Activated CD4-positive, CD25-positive, alpha-beta regulatory T cell treated with anti-CD3 and anti-CD28 coated beads, Interleukin-2, amount 50 U/mL, for 24 hours (primary cell): Measurements from ENCODE around the gene BIN2.
"Not testable (repeated sequence)": the region's sequence is repeated elsewhere in the genome, so short reads cannot be mapped to it uniquely, and the experiment has no call there.

Experiments used
- ATAC-seq, 2 donors: fragments of 150-1000 bp; cut with Tn5 transposase; one replicate each; pipeline ENCODE4 v1.10.0; 2021; ENCODE audit warnings: mild to moderate bottlenecking in 1 of 2, moderate library complexity in 1 of 2

Gene BIN2

DNA sequence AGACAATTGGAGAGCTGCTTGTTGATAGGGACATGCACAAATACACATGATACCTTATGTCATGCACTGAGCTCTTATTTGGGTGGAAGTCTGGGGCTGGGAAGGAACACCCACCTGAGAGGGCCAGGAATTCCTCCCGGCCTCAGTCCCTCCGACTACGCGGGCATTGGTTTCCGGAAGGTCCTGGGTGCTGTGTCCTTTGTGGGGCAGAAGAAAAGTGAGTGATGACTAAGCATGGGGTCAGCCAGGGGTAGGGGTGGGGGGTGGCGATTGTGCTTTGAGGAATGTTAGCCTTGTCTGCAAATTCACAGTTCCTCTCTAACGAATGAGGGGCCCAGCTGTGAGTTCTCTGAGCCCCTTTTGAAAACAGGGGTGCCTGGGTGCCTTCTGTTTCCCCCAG is 21.7 kb upstream of the BIN2 start:
- no peak for ATAC-seq

DNA sequence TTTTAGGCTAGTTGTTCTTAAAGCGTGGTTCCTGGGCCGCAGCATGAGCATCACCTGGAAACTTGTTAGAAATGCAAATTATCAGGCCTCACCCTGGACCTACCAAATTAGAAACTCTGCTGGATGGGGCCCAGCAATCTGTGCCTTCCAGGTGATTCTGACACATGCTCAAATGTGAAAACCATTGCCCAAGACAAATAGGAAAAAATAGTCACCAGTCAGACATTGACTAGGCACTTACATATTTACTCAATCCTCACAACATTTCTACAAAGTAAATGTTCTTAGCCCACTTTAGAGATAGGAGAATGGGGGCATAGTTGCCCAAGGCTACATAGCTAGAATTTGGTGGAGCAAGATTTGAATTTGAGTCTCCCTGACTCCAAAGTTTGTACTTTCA is 19.2 kb upstream of the BIN2 start:
- peak in 1 of 2 donors; percentile 25 for ATAC-seq

DNA sequence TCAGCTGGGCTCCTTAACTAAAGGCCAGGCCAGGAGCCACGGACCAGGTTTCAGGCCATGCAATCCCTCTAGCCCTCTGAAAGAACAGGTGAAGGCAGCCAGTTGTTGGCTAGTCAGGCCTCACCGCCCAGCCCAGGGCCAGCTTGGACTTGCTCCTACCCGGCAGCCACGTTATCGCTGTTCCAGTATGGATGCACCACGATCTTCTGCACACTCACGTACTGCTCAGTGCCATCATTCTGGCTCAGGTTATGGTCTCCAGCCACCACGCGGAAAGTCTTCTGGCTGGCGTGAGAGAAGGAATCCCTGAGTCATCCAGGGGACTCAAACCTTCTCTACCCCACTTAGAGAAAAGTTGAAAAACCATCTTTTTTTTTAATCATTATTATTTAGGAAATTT is 18.4 kb upstream of the BIN2 start:
- ATAC-seq = no peak

DNA sequence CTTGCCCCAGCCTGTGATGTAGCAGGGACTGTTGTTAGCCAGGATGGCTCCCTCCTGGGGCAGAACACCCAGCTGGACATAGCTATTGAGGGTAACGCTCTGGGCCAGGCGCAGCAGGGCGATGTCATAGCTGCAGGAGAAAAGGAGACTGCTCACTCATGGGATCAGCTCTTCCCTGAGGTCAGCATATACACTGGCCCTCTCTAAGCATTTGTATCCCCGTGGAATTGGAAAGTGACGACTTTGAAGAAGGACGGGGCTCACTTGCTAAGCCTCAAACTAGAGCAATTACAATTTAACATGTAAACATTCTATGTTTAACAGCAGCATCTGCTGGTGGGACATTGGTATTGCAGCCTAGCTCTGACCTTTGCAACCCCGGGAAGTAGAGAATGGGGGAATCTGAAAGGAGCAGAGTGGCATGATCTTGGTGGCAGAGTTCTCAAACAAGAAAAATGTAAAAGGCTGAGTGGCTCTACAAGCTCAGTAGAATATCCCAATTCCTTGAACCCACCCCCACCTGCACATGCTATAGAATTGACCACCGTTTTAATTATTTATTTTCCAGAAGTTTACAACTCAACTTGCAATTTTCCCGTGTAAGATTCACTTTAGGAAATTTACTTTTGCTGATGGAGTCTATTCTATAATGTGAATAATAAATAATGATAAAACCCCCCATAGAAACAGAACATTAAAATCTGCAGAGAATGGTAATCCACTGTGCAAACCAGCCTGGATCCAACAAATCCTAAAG is 17.5 kb upstream of the BIN2 start:
- peak; percentile 77 to 83 for ATAC-seq

DNA sequence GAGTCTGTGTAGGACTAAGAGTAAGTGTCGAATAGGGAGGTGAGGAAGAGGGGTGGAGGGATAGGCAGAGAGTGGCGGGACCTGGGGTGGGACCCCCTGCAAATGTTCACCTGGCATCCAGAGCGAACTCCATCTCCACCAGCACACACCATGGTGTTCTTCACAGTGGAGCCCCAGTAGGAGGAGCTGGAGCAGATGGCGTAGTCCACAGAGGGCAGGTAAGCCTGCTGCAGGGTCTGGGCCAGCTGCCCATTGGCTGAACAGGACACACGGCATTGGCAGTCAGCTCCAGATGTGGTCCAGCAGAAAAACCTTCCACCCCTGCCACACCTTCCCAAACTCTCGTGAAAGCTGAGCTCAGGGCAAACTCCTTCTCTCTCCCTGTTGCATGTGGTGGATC is 15.8 kb upstream of the BIN2 start:
- ATAC-seq = no peak

DNA sequence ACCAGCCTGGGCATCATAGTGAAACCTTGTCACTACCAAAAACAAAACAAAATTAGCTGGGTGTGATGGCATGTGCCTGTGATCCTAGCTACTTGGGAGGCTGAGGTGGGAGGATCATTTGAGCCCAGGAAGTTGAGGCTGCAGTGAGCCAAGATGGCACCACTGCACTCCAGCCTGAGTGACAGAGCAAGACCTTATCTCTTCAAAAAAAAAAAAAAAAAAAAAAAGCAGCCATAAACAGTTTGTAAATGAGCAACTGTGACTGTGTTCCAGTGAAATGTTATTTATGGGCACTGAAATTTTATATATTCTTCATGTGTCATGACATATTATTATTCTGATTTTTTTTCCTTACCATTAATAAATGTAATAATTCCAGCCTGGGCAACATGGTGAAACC is 13.4 kb upstream of the BIN2 start:
- not testable (repeated sequence) for ATAC-seq

DNA sequence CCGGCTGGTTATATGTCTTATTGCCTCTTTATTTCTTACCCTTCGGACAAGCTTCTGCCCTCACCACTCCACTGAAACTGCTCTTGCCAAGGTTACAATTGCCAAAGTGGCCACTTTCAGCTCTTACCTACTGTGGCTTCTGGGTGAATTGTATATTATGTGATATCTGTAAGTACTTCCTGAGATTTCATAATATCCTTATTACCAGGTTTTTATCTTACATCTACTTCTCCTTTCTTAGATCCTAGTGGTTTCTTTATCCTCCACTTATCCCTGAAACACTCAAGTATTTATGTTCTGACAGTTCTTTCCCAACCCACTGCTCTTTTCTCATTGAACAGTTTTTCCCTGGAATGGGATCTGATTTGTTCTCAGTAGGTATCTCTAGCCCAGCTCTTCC is 12.0 kb upstream of the BIN2 start:
- ATAC-seq = no peak

DNA sequence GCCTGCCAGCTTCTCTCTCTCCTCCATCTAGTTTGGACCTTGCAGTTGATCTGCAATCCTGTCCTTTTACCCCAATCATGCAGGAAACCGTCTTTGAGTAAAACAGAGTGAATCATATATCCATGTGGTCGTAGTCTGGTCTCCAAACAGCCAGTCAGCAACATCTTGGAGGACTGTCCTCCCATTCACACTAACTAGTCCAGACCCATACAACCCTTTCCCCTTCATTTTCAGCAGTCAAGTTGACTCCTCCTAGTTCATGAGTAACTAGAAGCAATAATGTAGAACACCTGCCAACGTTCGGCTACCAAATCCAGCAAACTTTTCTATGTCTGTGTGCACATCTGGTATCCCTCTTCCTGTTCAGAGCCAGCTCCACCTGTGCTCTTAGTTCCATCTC is 10.8 kb upstream of the BIN2 start:
- ATAC-seq = no peak

DNA sequence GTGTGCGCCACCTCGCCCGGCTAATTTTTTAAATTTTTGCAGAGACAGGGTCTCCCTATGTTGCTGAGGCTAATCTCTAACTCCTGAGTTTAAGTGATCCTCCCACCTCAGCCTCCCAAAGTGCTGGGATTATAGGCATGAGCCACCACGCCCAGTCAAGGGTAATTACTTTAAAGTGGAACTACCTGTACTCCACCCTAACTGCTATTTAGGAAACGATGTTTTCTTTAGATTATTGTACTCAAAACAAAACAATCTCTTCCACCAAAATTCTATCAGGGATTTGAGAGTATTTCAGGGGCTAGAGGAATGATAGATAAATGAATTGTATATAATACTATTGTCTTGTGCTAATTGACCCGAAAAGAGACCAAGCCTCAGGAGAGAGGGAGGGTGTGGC is 9.6 kb upstream of the BIN2 start:
- no peak for ATAC-seq

DNA sequence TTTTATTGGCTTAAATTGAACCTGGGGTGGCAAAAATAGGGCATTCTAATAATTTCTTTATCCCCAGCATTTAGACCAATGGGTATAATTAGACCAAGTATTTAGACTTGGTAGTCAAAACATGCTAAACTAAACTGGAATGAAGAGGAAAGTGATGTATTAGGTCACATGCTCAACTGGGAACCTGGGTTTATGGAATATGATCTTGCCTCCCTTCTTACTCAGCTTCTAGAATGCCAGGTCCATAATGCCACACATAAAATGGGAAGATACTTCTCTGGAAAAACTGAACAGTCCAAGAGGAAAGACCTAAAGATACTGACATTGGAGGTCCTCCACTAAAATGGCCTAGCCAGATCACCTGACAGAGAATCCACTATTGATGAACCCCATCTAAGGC is 6.2 kb upstream of the BIN2 start:
- ATAC-seq = no peak

DNA sequence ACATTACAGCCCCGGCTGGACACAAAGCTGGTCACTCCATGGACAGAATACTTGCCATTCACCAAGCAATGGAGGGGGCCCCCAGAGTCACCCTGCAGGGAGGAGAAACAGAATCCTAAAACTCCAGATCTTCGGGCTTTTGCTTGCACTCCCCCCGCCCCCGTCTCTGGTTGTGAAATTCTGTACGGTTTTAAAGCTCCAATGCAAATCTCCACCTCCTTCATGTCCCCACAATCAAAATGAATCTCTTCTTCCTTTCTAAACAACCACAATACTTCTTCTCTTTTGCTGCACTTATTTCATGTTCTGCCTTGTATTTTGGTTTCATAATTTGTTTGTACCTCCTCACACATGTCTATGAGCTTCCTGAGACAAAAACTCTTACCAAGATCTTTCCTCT is 5.8 kb upstream of the BIN2 start:
- ATAC-seq = no peak

DNA sequence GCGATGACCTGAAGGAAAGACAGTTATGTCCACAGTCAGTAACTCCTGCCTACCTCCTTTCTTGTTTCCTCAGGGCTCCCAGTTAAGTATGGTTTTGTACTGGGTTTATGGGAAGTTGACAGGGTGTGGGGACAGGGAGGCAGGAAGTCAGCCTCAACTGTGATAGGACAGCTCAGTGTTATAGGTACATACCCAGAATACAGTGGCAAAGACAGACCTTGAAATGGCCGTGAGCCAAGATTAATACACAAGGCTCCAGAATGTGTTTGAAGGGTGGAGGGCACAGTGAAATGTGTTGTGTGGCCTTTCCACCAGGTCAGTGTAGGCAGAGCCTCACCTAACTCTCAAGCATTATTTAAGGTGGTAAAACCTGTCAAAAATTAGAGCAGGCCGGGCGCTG is 4.6 kb upstream of the BIN2 start:
- ATAC-seq = no peak

DNA sequence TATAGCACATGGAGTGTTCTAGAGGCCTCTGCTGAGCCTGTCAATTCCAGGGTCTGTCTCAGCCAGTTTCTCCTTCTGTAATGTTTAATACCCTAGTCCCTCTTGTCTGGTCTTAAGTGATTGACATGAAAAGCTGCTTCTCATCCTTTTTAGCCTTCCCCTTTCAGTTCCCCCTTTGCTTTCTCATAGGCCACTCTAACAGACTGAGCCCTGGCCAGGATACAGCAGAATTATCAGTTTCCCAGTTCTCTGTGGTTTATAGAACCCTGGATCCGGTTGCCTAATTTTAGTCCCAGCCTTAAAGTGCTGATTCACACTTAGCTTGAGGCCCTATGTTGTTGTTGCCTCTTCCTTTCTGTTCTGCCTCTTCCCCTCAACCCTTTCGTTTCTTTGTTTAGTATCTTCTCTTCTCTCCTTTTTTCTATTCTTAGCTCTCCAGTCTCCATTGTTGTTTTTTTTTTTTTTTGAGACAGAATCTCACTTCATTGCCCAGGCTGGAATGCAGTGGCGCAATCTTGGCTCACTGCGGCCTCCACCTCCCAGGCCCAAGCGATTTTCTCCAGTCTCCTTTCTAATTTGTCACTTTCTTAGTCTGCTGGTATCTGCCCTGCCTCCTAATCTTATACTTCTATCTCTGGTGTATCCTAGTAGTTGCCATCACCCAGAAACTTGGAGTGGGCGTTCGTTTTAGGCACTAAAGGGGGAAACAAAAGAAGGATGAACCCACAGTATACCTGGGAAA is 2.9 kb upstream of the BIN2 start:
- ATAC-seq = peak; percentile 18 to 34

DNA sequence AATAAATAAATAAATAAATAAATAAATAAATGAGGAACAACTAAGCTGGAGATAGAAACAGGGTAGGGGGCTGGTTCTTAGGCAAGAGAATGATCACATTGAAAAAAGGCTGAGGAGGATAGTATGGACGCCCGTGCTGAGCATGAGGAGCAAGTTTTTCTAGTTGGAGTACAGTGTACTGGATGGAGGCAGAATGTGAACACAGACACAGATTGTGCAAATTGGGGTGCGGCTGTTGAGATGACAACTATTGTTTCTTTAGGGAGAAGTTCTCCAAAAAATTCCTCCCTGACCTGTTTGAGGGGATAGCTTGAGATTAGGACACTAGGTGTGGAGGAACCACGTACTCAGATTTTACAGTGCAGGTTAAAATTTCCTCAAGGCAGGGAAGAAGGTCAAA is 979 bp upstream of the BIN2 start:
- no peak for ATAC-seq

DNA sequence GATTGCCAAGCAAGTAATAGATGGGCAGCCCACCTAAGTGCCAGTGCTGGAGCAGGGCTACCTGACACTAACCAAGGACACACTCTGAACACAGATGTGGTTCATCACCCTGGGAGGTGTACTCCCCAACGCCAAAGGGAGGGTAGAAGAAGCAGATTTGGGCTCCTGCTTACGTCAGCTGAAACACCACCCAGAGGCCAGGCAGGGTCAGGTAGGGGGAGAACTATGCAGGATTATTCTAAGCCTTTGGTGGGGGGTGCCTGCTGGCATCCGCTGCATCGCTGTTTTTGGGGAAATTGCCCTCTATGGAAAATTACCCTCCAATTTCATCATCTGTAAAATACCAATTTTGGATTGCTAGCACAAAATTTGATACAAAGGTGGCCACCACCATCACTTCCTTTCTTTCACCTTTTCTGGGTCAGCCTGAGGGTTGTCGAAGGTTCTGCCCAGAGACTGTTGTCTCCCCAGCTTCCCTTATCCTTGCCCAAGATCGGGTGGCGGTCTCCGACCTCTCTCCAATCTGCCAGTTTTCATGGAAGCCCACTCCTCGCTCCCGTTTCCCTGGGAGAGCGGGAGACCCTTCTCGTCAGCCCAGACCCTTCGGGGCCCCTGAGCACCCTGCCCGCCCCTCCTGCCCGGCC is 535 bp downstream of the BIN2 start:
- peak; percentile 44 to 46 for ATAC-seq

DNA sequence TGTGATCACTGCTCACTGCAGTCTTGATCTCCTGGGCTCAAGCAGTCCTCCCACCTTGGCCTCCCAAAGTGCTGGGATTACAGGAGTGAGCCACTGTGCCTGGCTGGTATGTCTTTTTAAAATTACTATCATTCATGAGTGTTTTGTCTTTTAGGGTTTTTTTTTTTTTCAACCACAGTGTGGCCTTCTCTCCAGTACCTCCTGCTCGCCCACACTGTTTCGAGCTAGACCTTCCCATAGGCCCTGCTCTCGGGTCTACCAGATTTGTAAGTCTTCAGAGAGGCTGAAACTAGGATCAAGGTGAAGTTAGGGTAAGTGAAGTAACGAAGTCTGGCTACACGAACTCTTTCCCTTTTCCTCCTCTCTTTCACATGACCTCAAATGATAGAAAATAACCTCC is 1.5 kb downstream of the BIN2 start:
- peak; percentile 25 to 27 for ATAC-seq

DNA sequence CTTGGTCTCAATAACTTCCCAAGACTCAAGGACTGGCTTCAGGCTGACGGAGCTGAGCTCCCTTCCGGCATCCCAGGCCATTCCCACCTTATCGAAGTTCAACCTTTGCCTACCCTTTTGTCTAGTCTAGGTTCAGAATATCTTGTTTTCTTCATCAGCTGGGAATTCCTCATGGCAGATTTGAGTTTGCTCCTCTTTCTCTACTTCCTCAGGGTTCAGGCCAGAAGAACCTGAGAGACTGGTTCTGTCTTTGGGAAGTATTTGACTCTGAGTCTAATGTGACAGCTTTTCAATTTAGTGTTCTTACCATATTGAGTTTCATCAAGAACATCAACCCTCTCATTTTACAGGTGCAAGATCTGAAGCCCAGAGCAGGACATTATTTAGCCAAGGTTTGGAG is 2.1 kb downstream of the BIN2 start:
- ATAC-seq = no peak

DNA sequence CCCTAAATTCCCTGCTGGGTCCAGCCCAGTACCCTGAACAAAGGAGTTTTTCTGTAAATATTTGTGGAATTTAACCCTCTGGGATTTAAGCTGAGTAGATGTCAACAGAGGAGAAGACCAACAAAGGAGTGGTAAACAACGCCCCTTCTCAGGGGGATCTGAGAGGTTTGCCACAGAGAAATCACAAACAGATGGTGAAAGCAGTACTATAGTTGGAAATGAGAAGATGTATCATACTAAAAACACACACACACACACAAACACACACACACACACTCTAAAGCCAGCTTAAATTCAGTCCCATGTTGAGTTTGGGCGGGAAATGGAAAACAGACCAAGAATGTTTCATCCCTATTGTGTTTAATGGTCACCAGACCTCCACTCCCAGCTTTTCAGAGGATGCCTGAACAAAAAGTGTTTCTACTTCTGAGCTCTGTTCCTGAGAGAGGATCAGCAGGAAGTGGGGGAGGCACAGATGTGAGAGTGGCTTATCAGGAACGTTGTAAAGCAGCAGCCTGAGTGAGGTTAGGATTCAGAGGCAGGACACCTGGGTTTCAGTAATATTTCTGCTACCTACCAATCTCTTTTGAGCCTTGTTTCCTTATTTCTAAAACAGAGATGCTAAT is 3.2 kb downstream of the BIN2 start:
- ATAC-seq = no peak

DNA sequence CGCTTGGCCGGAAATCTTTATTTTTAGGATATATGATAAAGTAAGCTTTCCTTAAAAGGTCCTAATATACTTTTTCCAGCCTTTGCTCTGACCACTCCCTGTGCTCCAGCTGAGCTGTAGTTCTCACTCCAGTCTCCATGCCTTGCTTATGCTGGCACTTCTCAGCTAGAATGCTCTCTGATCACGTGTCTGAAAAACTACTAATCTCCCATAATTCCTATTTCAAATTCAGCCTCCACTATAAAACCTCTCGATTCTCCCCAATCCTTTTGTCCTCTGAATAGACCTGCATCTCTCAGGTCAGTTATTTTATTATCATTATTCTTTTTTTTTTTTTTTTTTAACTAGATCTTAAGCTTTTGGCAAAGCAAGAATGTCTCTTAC is 3.7 kb downstream of the BIN2 start:
- ATAC-seq = no peak

DNA sequence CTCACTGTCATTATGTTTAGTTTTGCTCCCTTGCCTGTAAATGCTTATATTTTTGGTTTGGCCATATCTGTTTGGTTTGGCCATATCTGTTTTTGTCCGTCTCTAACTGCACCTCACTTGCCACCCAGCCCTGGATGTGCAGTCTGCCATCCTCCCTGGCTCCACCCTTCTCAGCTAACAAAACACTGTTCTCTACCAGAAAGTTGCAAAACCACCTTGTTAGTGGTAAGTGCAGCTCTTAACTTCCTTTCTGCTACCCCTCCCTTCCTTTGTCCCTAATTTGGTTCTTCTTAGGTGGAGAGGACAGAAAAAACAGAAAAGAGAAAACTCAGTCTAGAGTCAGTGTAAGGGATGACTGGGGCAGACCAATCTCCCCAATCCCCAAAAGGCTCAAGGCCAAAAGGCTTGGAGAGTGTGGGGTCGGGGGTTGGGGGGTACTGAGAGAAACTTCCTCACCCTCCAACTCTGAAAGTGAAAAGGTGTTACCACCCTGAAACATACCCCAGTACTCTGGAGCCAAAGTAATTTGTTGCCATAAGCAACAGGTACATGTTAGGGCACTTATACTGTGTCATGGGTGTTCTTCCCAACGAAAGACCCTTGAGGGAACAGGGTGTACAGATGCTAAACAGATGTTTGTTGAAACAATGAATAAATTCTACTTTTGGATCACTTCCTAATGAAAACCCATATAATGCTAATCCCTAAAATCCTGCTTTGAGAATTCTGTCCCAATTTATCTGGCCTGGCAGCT is 5.0 kb downstream of the BIN2 start:
- peak; percentile 21 to 25 for ATAC-seq

DNA sequence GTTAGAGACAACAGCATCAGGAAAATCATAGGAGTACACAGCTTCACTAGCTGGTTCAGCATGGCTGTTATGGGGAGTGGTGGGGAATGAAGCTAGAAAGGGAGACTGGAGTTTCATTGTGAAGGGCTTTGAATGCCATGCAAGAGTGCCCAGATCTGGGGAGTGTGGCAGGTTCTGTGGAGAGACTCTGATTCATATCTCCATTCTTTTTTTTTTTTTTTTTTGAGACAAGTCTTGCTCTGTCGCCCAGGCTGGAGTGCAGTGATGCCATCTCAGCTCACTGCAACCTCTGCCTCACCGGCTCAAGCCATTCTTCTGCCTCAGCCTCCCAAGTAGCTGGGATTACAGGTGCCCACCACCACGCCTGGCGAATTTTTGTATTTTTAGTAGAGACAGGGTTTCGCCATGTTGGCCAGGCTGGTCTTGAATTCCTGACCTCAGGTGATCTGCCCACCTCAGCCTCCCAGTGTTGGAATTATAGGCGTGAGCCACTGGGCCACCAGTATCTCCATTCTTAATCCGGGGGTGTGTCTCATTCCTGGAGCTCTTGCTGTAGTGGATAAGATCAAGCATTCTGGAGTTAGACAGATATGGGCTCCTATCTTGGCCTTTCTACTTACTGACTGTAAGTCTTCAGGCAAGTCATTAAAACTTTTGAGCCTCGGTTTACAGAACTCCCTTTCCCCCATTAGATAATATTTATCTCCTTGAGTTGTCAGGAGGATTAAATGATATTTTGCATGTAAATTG is 5.7 kb downstream of the BIN2 start:
- ATAC-seq = peak in 1 of 2 donors; percentile 54

DNA sequence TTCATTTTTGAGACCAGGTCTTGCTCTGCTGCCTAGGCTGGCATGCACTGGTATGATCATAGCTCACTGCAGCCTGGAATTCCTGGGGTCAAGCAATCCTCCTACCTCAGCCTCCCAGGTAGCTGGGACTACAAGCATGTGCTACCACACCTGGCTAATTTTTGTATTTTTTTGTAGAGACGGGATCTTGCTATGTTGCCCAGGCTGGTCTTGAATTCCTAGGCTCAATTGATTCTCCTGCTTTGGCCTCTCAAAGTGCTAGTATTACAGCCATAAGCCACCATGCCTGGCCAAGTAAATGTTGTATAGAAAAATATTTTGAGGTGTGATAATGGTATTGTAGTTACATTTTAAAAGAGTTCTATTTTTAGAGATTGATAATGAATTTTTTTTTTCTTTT is 12.6 kb downstream of the BIN2 start:
- no peak for ATAC-seq
